ENCODE data around the gene SYNE4.
A peak's percentile ranks its signal among the peaks of the same experiment; 100 is the strongest.

SYNE4 gene

DNA sequence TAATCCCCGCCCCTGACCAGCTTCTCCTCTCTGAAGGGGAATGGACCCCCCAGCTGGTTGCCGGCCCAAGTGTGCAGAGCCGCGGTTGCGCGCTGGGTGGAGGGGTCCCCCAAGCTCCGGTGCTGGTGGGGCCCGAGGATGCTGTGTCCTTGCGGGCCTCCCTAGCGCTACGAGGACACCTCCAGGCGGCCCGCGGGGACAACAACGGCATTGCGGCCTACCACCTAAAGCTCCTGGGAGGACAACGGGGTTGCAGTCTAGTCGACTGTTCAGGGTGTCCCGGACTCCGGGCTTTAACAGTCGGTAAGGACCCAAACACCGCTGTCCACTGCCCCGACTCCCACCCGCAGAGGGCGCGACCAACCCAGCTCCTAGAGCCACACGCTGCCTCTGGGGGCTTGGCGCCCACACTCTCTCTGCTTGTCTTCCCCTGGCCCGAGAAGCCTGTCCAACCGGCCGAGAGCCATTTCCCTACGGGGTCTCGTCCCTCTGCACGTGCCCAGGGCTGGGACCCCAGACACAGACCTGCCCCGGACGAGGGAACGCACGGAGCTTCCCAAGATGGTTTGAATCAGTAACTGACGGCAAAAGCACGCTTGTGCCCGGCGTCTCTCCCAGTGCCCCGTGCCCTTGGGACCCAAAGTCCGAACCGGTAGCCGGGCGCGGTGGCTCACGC is 14.6 kb downstream of the SYNE4 start:
- H3K4me3 ChIP-seq (ENCODE audit: low read depth, low read length), result peak overlapping the region; percentile 87
- TF ChIP-seq, protein P1, sequence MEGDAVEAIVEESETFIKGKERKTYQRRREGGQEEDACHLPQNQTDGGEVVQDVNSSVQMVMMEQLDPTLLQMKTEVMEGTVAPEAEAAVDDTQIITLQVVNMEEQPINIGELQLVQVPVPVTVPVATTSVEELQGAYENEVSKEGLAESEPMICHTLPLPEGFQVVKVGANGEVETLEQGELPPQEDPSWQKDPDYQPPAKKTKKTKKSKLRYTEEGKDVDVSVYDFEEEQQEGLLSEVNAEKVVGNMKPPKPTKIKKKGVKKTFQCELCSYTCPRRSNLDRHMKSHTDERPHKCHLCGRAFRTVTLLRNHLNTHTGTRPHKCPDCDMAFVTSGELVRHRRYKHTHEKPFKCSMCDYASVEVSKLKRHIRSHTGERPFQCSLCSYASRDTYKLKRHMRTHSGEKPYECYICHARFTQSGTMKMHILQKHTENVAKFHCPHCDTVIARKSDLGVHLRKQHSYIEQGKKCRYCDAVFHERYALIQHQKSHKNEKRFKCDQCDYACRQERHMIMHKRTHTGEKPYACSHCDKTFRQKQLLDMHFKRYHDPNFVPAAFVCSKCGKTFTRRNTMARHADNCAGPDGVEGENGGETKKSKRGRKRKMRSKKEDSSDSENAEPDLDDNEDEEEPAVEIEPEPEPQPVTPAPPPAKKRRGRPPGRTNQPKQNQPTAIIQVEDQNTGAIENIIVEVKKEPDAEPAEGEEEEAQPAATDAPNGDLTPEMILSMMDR (IDR thresholded peaks at IDR 0.05; ENCODE audit: low read depth, low read length, missing control alignments), result peak; percentile 42
- no peak for DNase-seq (ENCODE audit: low read depth)

DNA sequence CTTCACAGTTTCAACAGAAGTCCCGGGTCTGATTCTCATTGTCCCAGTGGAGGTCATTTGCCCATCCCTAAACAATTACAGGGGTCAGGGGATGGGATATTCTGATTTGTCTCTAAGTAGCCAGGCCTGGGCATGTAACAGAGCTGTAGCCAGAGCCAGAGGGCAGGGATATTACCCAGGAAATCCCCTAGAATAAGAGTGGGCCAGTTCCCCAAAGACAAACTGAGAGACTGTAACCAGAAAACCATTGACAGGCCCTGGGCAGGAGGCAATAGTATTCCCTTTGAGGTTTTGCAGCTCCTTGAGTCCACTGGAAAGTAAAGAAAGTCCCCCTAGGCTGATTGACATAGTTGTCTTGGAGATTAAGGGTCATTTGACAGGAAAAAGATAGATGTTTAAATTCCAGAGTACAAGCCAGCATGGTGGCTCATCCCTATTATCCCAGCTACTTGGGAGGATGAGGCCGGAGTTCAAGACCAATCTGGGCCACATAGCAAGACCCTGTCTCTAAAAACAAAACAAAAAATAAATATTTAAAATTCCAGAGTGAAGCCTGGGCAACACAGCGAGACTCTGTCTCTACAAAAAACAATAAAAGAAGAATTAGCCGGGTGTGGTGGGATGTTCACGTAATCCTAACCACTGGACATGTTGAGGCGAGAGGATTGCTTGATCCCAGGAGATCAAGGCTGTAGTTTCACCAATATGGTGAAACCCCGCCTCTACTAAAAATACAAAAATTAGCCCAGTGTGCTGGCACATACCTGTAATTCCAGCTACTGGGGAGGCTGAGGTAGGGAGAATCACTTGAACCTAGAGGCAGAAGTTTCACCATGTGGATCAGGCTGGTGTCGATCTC is 15.5 kb downstream of the SYNE4 start:
- TF ChIP-seq, protein P1 (IDR thresholded peaks at IDR 0.05; ENCODE audit: low read depth, low read length, missing control alignments), result no peak
- H3K4me3 ChIP-seq (ENCODE audit: low read depth, low read length), result no peak overlapping the region
- DNase-seq (ENCODE audit: low read depth), result no peak

DNA sequence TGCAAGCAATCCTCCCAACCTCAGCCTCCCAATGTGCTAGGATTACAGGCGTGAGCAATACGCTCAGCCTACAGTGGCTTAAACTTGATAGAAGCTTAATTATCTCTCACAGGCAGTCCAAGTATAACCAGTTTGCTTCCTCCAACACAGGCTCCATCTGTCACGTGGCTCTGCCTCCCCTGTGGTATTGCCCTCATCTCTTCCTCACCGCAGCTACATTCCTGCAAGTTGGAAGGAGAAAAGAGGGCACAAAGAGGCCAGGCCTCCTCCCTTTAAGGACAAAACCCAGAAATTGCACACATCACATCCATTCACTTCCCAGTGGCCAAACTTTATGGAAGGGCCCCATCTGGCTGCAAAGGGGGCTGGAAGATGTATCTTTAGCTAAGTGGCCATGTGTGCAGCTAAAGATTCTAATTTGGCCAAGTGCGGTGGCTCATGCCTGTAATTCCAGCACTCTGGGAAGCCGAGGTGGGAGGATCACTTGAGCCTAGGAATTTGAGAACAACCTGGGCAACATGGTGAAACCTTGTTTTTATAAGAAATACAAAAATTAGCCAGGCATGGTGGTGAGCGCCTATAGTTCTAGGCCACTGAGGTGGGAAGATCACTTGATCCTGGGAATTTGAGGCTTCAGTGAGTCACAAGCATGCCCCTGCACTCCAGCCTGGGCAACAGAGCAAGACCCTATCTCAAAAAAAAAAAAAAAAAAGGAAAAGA is 16.7 kb downstream of the SYNE4 start:
- DNase-seq (ENCODE audit: low read depth), result no peak
- TF ChIP-seq, protein P1 (IDR thresholded peaks at IDR 0.05; ENCODE audit: low read depth, low read length, missing control alignments), result no peak
- no peak overlapping the region for H3K4me3 ChIP-seq (ENCODE audit: low read depth, low read length)

DNA sequence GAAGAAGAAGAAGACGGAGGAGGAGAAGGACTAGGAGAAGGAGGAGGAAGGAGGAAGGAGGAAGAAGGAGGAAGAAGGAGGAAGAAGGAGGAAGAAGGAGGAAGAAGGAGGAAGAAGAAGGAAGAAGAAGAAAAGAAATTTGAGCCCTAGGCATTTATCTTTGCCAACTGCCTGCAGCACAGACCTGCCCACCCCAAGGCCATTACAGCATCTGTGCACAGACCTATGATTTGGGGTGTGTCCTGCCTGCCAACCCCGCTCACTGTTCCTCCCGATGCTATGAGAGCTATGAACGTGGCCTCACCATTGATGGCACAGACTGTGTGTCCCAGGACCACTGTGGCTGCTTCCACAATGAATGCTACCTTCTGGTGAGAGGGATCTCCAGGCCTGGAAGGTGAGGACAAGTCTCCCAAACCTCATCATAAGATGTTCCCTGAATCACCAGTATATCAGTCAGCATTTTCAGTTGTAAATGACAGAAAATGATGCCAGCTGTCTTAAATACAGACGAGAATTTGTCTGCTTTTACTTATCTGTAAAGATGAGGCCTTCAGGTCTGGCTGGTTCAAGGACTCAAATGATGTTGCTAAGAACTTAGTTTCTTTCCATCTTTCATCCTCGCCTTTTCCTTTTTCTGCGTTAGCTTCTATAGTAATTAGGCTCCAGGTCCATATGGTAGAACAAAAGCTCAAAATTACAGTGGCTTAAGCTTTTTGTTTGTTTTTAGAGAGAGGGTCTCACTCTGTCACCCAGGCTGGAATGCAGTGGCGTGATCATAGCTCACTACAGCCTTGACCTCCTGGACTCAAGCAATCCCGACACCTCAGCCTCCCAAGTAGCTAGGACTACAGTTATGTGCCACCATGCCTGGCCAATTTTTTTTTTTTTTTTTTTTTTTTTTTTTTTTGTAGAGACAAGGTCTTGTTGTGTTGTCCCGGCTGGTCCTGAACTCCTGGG is 17.6 kb downstream of the SYNE4 start:
- TF ChIP-seq, protein P1 (IDR thresholded peaks at IDR 0.05; ENCODE audit: low read depth, low read length, missing control alignments), result no peak
- no peak for DNase-seq (ENCODE audit: low read depth)
- no peak overlapping the region for H3K4me3 ChIP-seq (ENCODE audit: low read depth, low read length)

DNA sequence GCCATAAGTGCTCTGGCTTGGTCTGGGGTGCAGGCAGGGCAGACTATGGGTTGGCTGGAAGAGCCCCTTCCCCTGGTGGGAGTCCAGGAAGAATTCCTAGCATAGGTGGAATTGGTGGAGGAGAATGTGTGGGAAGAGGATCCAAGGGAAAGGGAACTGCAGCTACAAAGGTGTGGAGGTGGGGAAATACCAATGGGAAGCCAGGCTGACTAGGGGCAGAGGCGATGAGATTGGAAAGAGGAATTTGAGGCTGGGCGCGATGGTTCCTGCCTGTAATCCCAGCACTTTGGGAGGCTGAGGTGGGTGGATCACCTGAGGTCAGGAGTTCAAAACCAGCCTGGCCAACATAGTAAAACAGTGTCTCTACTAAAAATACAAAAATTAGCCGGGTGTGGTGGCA is 18.5 kb downstream of the SYNE4 start:
- DNase-seq (ENCODE audit: low read depth), result no peak
- H3K4me3 ChIP-seq (ENCODE audit: low read depth, low read length), result no peak overlapping the region
- TF ChIP-seq, protein P1 (IDR thresholded peaks at IDR 0.05; ENCODE audit: low read depth, low read length, missing control alignments), result no peak

DNA sequence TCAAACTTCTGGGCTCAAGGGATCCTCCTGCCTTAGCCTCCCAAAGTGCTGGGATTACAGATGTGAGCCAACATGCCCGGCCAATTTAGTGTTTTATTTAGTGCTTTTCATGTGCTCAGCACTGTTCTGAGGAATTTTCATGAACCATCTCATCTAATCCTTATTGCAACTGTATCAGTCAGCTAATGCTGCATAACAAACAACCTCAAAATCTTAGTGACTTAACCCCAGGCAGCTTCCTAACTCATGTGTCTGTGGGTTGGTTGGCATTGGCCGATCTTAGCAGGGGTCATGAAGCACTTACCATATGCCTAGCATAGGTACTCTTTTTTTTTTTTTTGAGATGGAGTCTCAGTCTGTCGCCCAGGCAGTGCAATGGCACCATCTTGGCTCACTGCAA is 19.8 kb downstream of the SYNE4 start:
- H3K4me3 ChIP-seq (ENCODE audit: low read depth, low read length), result no peak overlapping the region
- DNase-seq (ENCODE audit: low read depth), result no peak
- TF ChIP-seq, protein P1 (IDR thresholded peaks at IDR 0.05; ENCODE audit: low read depth, low read length, missing control alignments), result no peak
